Fibroblast of pulmonary artery (primary cell): ENCODE results near the gene SMARCE1.

Experiments used
- DNase-seq: peaks from one replicate; pipeline ENCODE4 v3.0.0-alpha.2; 2010; ENCODE audit warnings: low read depth
- H3K4me3 ChIP-seq: replicated peaks from 2 replicates; pipeline ENCODE4 v1.5.1; 2011; ENCODE audit warnings: low read depth, mild to moderate bottlenecking, control low read depth, low read length, moderate library complexity
- TF ChIP-seq, protein P1 (sequence below): IDR thresholded peaks from 2 replicates; pipeline ENCODE4 v1.5.1; 2011; ENCODE audit warnings: mild to moderate bottlenecking, control low read depth, low read length, inconsistent platforms; ENCODE audit errors: missing control alignments

The SMARCE1 gene

DNA sequence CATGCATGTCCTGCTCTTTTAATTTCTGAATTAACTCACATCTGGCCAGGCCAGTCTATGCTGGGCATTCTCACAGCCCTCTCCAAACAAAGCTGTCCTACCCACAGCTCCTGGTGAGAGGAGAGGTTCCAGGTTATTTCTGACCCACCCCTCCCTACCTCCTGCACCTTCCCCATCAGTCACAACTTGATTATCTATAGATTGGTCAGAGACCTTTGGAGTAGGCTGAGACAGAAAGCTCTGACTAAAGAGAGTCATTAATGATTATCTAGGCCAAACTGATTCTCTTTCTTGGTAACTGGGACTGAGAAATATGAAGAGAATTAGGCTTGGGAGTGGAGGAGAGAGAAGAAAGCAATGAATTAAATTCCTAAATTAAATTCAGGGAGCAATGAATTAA lies 18.7 kb upstream of the SMARCE1 start:
- no peak for DNase-seq
- no peak overlapping the region for H3K4me3 ChIP-seq
- TF ChIP-seq, protein P1, sequence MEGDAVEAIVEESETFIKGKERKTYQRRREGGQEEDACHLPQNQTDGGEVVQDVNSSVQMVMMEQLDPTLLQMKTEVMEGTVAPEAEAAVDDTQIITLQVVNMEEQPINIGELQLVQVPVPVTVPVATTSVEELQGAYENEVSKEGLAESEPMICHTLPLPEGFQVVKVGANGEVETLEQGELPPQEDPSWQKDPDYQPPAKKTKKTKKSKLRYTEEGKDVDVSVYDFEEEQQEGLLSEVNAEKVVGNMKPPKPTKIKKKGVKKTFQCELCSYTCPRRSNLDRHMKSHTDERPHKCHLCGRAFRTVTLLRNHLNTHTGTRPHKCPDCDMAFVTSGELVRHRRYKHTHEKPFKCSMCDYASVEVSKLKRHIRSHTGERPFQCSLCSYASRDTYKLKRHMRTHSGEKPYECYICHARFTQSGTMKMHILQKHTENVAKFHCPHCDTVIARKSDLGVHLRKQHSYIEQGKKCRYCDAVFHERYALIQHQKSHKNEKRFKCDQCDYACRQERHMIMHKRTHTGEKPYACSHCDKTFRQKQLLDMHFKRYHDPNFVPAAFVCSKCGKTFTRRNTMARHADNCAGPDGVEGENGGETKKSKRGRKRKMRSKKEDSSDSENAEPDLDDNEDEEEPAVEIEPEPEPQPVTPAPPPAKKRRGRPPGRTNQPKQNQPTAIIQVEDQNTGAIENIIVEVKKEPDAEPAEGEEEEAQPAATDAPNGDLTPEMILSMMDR, result no peak

DNA sequence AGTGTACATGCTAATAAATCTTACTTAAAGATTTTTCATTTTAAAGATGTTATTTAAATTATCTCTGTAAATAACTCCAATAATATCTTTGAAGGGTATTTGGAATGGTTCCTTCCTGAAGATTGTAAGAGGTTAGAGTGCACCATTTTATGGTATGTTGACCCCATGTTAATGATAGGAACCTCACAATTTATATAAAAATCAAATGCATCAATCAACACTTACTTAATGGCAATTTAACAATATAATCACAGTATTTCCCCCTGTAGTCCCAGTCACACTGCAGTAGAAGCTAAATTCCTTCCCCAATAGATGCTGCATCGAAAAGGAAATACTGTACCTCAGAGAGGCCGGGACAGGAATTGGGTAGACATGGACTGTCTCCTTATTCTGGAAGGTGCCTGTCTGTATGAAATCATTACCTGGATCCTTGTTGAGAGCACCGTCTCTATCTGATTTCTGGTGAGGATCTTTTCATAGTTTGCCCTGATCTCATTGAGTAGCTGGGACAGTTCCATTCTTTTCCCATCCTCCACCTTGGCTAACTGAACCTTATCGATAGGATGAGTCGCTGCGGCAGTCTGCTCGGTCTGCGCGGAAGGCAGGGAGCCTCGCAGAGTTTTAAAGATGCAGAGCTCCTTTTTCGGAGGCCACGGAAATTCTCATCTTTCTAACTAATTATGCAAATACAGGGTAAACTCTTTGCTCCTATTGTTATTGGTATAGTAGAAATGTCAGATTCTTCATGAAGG lies 17.1 kb upstream of the SMARCE1 start, which contains the start of gene KRT222:
TSS of gene KRT222 (minus strand) at position 596 of the 752 bp plus-strand sequence. CDS start at position 518, 78 bp downstream.
- no peak within 1 kb of the TSS for H3K4me3 ChIP-seq
- DNase-seq, result no peak
- TF ChIP-seq, protein P1, result no peak

DNA sequence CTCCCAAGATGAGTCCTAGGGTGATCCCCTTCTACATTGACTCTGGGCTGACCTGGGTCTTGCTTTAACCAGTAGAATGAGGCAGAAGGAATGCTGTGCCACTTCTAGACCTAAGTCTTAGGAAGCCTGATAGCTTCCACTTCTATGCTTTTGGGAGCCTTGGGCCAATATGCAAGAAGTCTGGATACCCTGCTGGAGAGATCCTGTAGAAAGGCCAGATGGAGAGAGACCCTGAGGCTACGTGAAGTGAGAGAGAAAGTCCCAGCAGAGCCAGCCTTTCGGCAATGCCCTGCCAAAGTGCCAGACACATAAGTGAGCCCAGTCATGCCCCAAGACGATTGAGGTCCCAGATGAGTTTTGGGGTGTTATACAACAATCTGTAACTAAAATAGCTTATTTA lies 15.6 kb upstream of the SMARCE1 start:
- no peak for DNase-seq
- no peak overlapping the region for H3K4me3 ChIP-seq
- TF ChIP-seq, protein P1, result no peak

DNA sequence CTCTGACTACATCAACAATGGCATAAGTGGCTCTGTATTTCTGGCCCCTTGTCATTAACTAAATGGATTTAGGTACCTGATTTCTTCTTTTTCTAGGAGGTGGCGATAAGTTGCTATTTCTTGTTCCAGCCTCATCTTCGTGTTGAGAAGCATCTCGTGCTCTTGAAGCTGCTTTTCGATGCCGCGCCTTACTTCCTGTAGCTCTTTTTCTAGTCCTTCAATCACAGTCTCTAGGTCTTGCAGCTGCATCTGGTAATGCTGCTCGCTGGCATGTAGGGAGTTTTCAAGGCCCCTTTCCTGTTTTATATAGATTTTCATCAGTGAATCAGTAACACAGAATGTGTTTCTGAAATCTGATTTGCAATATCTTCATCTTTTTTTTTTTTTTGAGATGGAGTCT lies 12.3 kb upstream of the SMARCE1 start:
- DNase-seq, result no peak
- TF ChIP-seq, protein P1, result no peak
- H3K4me3 ChIP-seq, result no peak overlapping the region

DNA sequence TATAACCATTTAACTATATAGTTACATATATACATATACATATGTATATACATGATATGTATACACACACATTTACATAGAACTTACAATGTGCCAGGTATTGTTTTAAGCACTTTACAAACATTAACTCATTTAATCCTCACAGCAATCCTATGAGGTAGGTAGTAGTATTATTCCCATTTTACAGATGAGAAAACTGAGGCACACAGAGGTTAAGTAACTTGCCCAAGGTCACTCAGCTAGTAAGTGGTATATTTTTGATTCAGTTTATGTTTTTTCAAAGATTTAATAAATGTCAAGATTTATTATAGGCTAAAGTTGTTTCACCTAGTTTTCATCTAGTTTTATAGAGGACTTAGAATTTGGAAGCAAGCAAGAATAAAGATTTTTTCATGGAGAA lies 10.8 kb upstream of the SMARCE1 start:
- TF ChIP-seq, protein P1, result no peak
- no peak overlapping the region for H3K4me3 ChIP-seq
- DNase-seq, result no peak

DNA sequence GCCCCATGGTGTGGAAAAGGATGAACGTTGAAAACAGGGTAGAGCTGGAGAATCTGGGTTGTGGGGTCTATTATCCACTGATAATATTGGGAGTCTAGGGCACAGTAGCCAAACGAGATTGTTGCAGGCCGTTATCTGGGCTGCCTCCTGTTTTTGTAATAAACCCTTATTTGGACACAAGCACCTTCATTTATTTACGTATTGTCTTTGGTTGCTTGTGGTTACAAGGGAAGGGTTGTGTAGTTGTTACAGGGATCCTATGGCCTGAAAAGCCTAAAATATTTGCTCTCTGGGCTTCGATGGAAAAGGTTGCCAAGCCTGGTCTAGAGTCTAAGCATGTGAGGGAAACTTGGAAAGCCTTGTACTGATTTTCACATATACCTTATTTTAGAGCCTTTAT lies 4.3 kb upstream of the SMARCE1 start:
- TF ChIP-seq, protein P1, result no peak
- no peak overlapping the region for H3K4me3 ChIP-seq
- no peak for DNase-seq
